GM06990 (cell line): ENCODE results near the gene CCNB1IP1.
"Not testable (repeated sequence)": the region's sequence is repeated elsewhere in the genome, so short reads cannot be mapped to it uniquely, and the experiment has no call there.

Source experiments
- DNase-seq: peaks from one replicate; pipeline ENCODE4 v3.0.0-alpha.2; 2011; ENCODE audit not compliant: insufficient read length; ENCODE audit errors: extremely low read depth
- H3K27me3 ChIP-seq: replicated peaks from 2 replicates; pipeline ENCODE4 v1.6.0; 2011; ENCODE audit warnings: low read length; ENCODE audit not compliant: control insufficient read depth, insufficient read depth
- H3K36me3 ChIP-seq: 2 replicates; pipeline ENCODE4 v1.5.1; 2011; ENCODE audit warnings: low read length; ENCODE audit not compliant: control insufficient read depth, insufficient read depth
- H3K4me3 ChIP-seq: replicated peaks from 2 replicates; pipeline ENCODE4 v1.5.1; 2011; ENCODE audit warnings: low read depth, mild to moderate bottlenecking, control low read depth, low read length
- TF ChIP-seq, protein P1 (sequence below): IDR thresholded peaks from 2 replicates; pipeline ENCODE4 v1.5.1; 2011; ENCODE audit warnings: low read length, control low read depth, mild to moderate bottlenecking, inconsistent platforms; ENCODE audit not compliant: insufficient read depth, poor library complexity, severe bottlenecking

CCNB1IP1 gene

DNA sequence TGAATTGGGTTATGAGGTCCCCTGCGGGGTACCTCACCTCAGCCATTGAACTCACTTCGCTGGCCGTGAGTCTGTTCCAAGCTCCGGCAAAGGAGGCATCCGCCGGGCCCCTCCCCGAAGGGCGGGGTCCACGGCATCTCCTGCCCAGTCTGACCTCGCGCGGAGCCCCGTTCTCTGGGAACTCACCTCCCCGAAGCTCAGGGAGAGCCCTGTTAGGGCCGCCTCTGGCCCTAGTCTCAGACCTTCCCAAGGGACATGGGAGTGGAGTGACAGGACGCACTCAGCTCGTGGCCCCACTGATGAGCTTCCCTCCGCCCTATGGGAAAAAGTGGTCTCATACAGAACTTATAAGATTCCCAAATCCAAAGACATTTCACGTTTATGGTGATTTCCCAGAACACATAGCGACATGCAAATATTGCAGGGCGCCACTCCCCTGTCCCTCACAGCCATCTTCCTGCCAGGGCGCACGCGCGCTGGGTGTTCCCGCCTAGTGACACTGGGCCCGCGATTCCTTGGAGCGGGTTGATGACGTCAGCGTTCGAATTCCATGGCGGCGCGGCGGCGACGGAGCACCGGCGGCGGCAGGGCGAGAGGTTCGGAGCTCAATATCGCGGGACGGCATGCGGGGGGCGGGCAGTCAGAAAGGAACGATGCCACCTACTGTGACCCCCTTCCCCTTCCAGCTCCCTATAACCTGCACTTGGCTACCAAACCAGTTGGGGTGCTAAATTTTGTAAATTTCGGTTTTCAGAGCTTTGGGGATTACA, 10.2 kb upstream of the CCNB1IP1 start, which contains the start of gene PARP2:
Gene PARP2 (plus strand): TSS at position 544 of the 770 bp plus-strand sequence. CDS start 7 bp downstream, at position 551.
- H3K36me3 ChIP-seq = no peaks in the 10 kb centered on the region; the same call in none of the 2 replicates
- TF ChIP-seq, protein P1, sequence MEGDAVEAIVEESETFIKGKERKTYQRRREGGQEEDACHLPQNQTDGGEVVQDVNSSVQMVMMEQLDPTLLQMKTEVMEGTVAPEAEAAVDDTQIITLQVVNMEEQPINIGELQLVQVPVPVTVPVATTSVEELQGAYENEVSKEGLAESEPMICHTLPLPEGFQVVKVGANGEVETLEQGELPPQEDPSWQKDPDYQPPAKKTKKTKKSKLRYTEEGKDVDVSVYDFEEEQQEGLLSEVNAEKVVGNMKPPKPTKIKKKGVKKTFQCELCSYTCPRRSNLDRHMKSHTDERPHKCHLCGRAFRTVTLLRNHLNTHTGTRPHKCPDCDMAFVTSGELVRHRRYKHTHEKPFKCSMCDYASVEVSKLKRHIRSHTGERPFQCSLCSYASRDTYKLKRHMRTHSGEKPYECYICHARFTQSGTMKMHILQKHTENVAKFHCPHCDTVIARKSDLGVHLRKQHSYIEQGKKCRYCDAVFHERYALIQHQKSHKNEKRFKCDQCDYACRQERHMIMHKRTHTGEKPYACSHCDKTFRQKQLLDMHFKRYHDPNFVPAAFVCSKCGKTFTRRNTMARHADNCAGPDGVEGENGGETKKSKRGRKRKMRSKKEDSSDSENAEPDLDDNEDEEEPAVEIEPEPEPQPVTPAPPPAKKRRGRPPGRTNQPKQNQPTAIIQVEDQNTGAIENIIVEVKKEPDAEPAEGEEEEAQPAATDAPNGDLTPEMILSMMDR = no peak
- peak within 1 kb of the TSS; percentile 92 for H3K4me3 ChIP-seq
- peak; percentile 99 for DNase-seq
- no peaks in the 10 kb centered on the region for H3K27me3 ChIP-seq

DNA sequence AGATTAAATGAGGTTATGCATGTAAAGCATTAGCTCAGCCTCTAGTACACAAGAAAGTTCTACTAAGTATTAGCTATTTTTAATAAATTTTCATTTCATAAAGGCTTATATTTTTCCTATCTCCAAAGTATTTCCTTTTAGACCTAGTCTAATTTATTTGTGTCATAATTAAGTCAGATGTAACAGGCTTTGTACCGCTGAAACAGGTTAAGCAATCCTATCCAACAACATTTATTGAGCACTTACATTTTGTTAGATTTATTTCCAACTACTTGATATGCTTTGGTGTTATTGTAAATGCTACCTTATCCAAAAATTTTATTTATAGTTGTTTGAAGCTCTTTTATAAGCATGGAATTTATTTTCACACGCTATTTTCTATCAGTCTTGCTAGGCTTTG, 8.6 kb upstream of the CCNB1IP1 start:
- TF ChIP-seq, protein P1 = no peak
- Histone ChIP-seq H3K36me3 (no peaks in the 10 kb centered on the region; the same call in 1 of the 2 replicates), H3K4me3 (no peak overlapping the region), H3K27me3 (no peaks in the 10 kb centered on the region)
- DNase-seq = no peak

DNA sequence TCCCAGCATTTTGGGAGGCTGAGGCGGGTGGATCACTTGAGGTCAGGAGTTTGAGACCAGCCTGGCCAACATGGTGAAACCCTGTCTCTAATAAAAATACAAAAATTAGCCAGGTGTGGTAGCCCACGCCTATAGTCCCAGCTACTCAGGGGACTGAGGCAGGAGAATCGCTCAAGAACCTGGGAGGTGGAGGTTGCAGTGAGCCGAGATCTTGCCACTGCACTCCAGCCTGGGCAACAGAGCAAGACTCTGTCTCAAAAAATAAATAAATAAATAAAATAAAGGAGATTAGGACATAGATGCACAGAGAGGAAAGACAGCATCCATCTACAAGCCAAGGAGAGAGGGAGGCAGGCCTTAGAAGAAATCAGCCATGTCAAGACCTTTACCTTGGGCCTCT, 8.0 kb upstream of the CCNB1IP1 start:
- H3K36me3 ChIP-seq, H3K27me3 ChIP-seq, DNase-seq, H3K4me3 ChIP-seq: not testable (repeated sequence)

DNA sequence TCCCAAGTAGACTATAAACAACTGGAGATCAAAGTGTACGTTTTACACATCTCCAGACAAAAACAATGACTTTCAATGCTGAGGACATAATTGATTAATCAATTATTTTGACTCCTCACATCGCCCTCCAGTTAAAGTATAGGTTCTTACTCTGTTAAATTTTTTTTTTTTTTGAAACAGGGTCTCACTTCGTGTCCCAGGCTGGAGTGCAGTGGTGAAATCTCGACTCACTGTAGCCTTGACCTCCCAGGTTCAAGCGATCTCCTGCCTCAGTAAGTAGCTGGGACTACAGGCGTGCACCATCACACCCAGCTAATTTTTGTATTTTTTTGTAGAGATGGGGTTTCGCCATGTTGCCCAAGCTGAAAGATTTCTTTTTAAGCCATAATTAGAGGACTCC, 938 bp upstream of the CCNB1IP1 start:
- no peaks in the 10 kb centered on the region for H3K36me3 ChIP-seq
- H3K4me3 ChIP-seq = no peak overlapping the region
- TF ChIP-seq, protein P1 = no peak
- no peaks in the 10 kb centered on the region for H3K27me3 ChIP-seq
- DNase-seq = no peak

DNA sequence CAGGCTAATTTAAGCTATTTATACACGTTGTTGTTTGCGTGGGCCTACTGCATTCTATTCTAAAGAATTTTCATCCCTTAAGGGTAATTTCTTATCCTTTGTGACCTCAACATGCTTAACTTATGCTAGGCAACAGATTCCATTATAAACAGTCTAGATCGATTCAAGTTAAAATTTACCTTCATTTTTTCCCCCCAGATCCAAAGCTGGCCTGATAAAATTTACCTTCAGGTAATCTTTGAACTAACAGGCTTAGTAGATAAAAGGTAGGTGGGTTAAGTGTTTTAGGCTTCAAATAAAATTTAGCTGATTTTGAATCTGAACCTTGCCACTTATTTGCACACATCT, 389 bp upstream of the CCNB1IP1 start:
- DNase-seq = no peak
- TF ChIP-seq, protein P1 = no peak
- H3K27me3 ChIP-seq = no peaks in the 10 kb centered on the region
- H3K36me3 ChIP-seq = peaks cover 2% of the 10 kb centered on the region; the same call in 1 of the 2 replicates
- H3K4me3 ChIP-seq = peak overlapping the region; percentile 90

DNA sequence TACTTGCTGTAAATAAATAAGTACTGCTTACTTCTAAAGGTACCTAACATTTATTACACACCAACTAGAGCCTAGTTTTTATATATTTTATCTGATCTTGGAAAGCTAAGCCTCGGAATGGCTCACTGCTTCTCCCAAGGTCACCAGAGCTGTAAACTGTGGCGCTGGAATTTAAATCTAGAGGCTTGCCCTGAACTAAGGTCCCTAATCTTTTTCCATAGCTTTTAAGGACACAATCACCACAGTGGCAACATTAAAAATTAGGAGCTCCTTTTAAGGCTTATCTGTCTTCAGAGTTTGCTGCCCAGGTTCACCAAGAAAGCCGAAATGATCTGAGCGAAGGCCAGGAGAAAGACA, 670 bp downstream of the CCNB1IP1 start:
- no peak for DNase-seq
- TF ChIP-seq, protein P1 = no peak

More for the DNA sequence above, 670 bp downstream of the CCNB1IP1 start:
- peaks cover 2% of the 10 kb centered on the region; the same call in 1 of the 2 replicates for H3K36me3 ChIP-seq
- H3K4me3 ChIP-seq = peak overlapping the region; percentile 90
- no peaks in the 10 kb centered on the region for H3K27me3 ChIP-seq
